ENCODE measurements around the gene CAAP1. TPM values are rescaled to one million over a fixed set of nuclear protein-coding genes. Genes with fewer than 3 reads are reported as not detected.

Gene CAAP1
- total RNA-seq, 1 donor from 2014 or later, result 14.3 TPM

DNA sequence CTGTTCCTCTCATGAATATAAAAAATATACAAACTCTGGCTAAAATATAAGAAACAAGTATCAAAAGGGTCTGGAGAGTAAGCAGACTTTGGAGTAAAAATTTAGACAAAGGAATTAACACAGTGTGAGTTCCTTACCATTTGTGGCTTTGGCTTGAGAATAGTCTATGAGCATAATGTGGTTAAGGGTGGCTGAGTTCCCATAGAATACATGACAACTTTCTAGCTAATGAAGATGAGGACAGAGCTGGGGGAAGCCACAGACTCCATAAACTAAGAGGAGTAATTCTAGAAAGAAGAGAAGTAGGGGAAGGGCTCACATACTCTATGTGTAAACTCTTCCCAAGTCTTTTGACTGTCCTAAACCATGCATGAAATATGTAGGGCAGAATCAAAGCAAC lies 79.4 kb downstream of the CAAP1 start:
- no peak for DNase-seq
- Mint-ChIP-seq H3K4me3 (ENCODE audit: unreplicated experiment) (no peak overlapping the region), H3K4me1 (ENCODE audit: low read depth, unreplicated experiment) (no peaks in the 10 kb centered on the region), H3K36me3 (ENCODE audit: unreplicated experiment) (no peaks in the 10 kb centered on the region), H3K27me3 (ENCODE audit: unreplicated experiment) (no peaks in the 10 kb centered on the region), H3K9me3 (ENCODE audit: unreplicated experiment) (no peaks in the 10 kb centered on the region), H3K27ac (ENCODE audit: unreplicated experiment) (no peak overlapping the region)
- no peak for TF ChIP-seq CTCF (IDR thresholded peaks at IDR 0.05; ENCODE audit: partially characterized antibody, unreplicated experiment)

DNA sequence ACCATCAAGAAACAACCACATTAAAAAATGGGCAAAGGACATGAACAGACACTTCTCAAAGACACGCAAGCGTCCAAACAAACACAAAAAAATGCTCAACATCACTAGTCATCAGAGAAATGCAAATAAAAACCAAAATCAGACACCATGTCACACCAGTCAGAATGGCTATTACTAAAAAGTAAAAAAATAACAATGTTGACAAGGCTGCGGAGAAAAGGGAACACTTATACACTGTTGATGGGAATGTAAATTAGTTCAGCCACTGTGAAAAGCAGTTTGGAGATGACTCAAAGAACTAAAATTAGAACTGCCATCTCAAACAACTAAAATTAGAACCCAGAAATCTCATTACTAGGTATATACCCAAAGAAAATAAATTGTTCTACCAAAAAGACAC lies 80.4 kb downstream of the CAAP1 start:
- no peak overlapping the region for H3K4me3 Mint-ChIP-seq (ENCODE audit: unreplicated experiment)
- H3K4me1 Mint-ChIP-seq (ENCODE audit: low read depth, unreplicated experiment), result no peaks in the 10 kb centered on the region
- H3K9me3 Mint-ChIP-seq (ENCODE audit: unreplicated experiment), result no peaks in the 10 kb centered on the region
- no peaks in the 10 kb centered on the region for H3K27me3 Mint-ChIP-seq (ENCODE audit: unreplicated experiment)
- no peaks in the 10 kb centered on the region for H3K36me3 Mint-ChIP-seq (ENCODE audit: unreplicated experiment)
- TF ChIP-seq CTCF (IDR thresholded peaks at IDR 0.05; ENCODE audit: partially characterized antibody, unreplicated experiment), result no peak
- DNase-seq, result no peak
- H3K27ac Mint-ChIP-seq (ENCODE audit: unreplicated experiment), result no peak overlapping the region

GRCh38 chr9:26811106-26811505 lies 81.5 kb downstream of the CAAP1 start:
- Mint-ChIP-seq H3K4me1 (ENCODE audit: low read depth, unreplicated experiment) (no peaks in the 10 kb centered on the region), H3K9me3 (ENCODE audit: unreplicated experiment) (no peaks in the 10 kb centered on the region), H3K36me3 (ENCODE audit: unreplicated experiment) (no peaks in the 10 kb centered on the region), H3K27me3 (ENCODE audit: unreplicated experiment) (no peaks in the 10 kb centered on the region), H3K27ac (ENCODE audit: unreplicated experiment) (no peak overlapping the region), H3K4me3 (ENCODE audit: unreplicated experiment) (no peak overlapping the region)
- no peak for DNase-seq
- TF ChIP-seq CTCF (IDR thresholded peaks at IDR 0.05; ENCODE audit: partially characterized antibody, unreplicated experiment), result no peak

DNA sequence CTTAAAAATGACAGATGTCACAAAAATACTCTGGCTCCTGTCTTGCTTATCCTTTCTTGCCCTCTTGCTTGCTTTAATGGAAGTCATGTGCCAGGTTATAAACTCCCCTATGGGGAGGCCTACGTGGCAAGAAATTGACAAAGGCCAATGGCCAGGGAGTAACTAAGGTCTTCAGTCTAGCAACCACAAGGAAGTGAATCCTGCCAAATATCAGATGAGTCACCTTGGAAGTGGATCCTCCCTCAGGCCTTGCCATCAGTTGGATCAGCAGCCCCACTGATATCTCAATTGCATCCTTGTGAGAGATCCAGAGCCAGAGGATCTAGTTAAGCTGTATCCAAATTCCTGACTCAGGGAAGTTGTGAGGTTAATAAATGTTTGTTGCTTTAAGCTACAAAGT lies 82.8 kb downstream of the CAAP1 start:
- Mint-ChIP-seq H3K4me1 (ENCODE audit: low read depth, unreplicated experiment) (no peaks in the 10 kb centered on the region), H3K36me3 (ENCODE audit: unreplicated experiment) (no peaks in the 10 kb centered on the region), H3K9me3 (ENCODE audit: unreplicated experiment) (no peaks in the 10 kb centered on the region), H3K4me3 (ENCODE audit: unreplicated experiment) (no peak overlapping the region), H3K27me3 (ENCODE audit: unreplicated experiment) (no peaks in the 10 kb centered on the region), H3K27ac (ENCODE audit: unreplicated experiment) (no peak overlapping the region)
- no peak for TF ChIP-seq CTCF (IDR thresholded peaks at IDR 0.05; ENCODE audit: partially characterized antibody, unreplicated experiment)
- no peak for DNase-seq

DNA sequence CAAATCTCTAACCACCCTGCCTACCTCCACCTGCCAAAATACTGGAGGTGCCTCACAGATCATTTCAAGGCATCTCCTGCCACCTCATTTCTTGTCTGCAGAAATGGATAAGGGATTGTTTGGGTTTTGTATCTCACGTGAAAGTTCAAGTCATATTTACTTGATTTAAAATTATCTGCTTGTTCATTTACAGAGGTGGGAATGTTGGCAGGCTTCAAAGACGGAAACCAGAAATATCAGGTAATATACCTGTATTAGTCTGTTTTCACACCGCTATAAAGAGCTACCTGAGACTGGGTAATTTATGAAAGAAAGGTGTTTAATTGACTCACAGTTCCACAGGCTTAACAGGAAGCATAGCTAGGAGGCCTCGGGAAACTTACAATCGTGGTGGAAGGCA lies 85.4 kb downstream of the CAAP1 start:
- no peak for DNase-seq
- no peaks in the 10 kb centered on the region for H3K9me3 Mint-ChIP-seq (ENCODE audit: unreplicated experiment)
- H3K4me3 Mint-ChIP-seq (ENCODE audit: unreplicated experiment), result no peak overlapping the region
- no peaks in the 10 kb centered on the region for H3K4me1 Mint-ChIP-seq (ENCODE audit: low read depth, unreplicated experiment)
- H3K27me3 Mint-ChIP-seq (ENCODE audit: unreplicated experiment), result peaks cover 2% of the 10 kb centered on the region
- no peak for TF ChIP-seq CTCF (IDR thresholded peaks at IDR 0.05; ENCODE audit: partially characterized antibody, unreplicated experiment)
- H3K36me3 Mint-ChIP-seq (ENCODE audit: unreplicated experiment), result no peaks in the 10 kb centered on the region
- H3K27ac Mint-ChIP-seq (ENCODE audit: unreplicated experiment), result no peak overlapping the region

Measured in glutamatergic neuron (in vitro differentiated cells).